Colonic mucosa (tissue), 4 donors: ENCODE results near the gene NTRK2. TPM values are rescaled to one million over a fixed set of nuclear protein-coding genes. Genes with fewer than 3 reads are reported as not detected.

Experiments used
- DNase-seq: peaks from one replicate; pipeline ENCODE4 v3.0.0-alpha.2; 2020
- H3K27ac ChIP-seq: fragments of 200-600 bp; one replicate; pipeline ENCODE4 v1.8.0; 2021
- H3K27me3 ChIP-seq: fragments of 200-600 bp; one replicate; pipeline ENCODE4 v1.8.0; 2021
- H3K36me3 ChIP-seq: fragments of 200-600 bp; one replicate; pipeline ENCODE4 v1.8.0; 2021
- H3K4me1 ChIP-seq: fragments of 200-600 bp; one replicate; pipeline ENCODE4 v1.8.0; 2021; ENCODE audit warnings: mild to moderate bottlenecking
- H3K4me3 ChIP-seq: fragments of 200-600 bp; one replicate; pipeline ENCODE4 v1.8.0; 2021
- H3K9ac ChIP-seq, 2 donors: one replicate each; pipeline ENCODE4 v1.7.0; 2013; ENCODE audit warnings: control low read depth in 2 of 2, low read depth in 2 of 2, low read length in 2 of 2
- H3K9me3 ChIP-seq: fragments of 200-600 bp; one replicate; pipeline ENCODE4 v1.8.0; 2021
- CTCF ChIP-seq: fragments of 200-600 bp; IDR thresholded peaks from one replicate; pipeline ENCODE4 v1.8.0; 2022; ENCODE audit warnings: antibody characterized with exemption, mild to moderate bottlenecking
- intact Hi-C: fragments of 100-400 bp; cut with DNase I; formaldehyde crosslinking; loops from one replicate; pipeline ENCODE4 v1.14.1; 2022
- total RNA-seq, 2 donors: library from RNA; stranded (reverse); fragmentation: NEBNext Ultra II Directional in 1 of 2; extraction: Animal tissue kit (Norgen Biotek cat#: 25700) in 1 of 2; gene quantifications; one replicate each; pipeline ENCODE4 v1.2.1, GENCODE V29; 2021
- donor health status: healthy.
- donor health status: DM: no; HTN: no; CAD: no.
- donor health status: DM: no; HTN: no; CAD: no.

NTRK2 gene
- total RNA-seq, 2 donors from 2014 or later = 0.52 to 2.3 TPM

GRCh38 chr9:84775056-84775643 is 105.6 kb downstream of the NTRK2 start:
- Histone ChIP-seq H3K27ac (no peak overlapping the region), H3K9ac (no peak overlapping the region), H3K27me3 (no peaks in the 10 kb centered on the region), H3K4me1 (no peaks in the 10 kb centered on the region), H3K4me3 (no peak overlapping the region), H3K9me3 (no peaks in the 10 kb centered on the region), H3K36me3 (no peaks in the 10 kb centered on the region)
- TF ChIP-seq CTCF = no peak
- DNase-seq = no peak
- intact Hi-C loops = no loop called here

GRCh38 chr9:84778570-84778969 is 109.0 kb downstream of the NTRK2 start:
- intact Hi-C loops = no loop called here
- Histone ChIP-seq H3K9me3 (no peaks in the 10 kb centered on the region), H3K36me3 (no peaks in the 10 kb centered on the region), H3K9ac (no peak overlapping the region), H3K4me1 (no peaks in the 10 kb centered on the region), H3K27me3 (no peaks in the 10 kb centered on the region), H3K27ac (no peak overlapping the region), H3K4me3 (no peak overlapping the region)
- no peak for TF ChIP-seq CTCF
- no peak for DNase-seq

GRCh38 chr9:84779883-84780282 is 110.4 kb downstream of the NTRK2 start:
- H3K9ac ChIP-seq = no peak overlapping the region
- no peaks in the 10 kb centered on the region for H3K9me3 ChIP-seq
- H3K4me3 ChIP-seq = no peak overlapping the region
- no peaks in the 10 kb centered on the region for H3K27me3 ChIP-seq
- intact Hi-C loops = no loop called here
- no peaks in the 10 kb centered on the region for H3K4me1 ChIP-seq
- TF ChIP-seq CTCF = no peak
- H3K36me3 ChIP-seq = no peaks in the 10 kb centered on the region
- no peak for DNase-seq
- no peak overlapping the region for H3K27ac ChIP-seq

GRCh38 chr9:84780385-84780784 is 110.9 kb downstream of the NTRK2 start:
- H3K27me3 ChIP-seq = no peaks in the 10 kb centered on the region
- no peaks in the 10 kb centered on the region for H3K36me3 ChIP-seq
- no peak overlapping the region for H3K4me3 ChIP-seq
- H3K27ac ChIP-seq = no peak overlapping the region
- intact Hi-C loops = no loop called here
- no peak for TF ChIP-seq CTCF
- H3K9me3 ChIP-seq = no peaks in the 10 kb centered on the region
- no peaks in the 10 kb centered on the region for H3K4me1 ChIP-seq
- no peak overlapping the region for H3K9ac ChIP-seq
- no peak for DNase-seq

GRCh38 chr9:84781458-84781857 is 111.9 kb downstream of the NTRK2 start:
- TF ChIP-seq CTCF = no peak
- Histone ChIP-seq H3K4me1 (no peaks in the 10 kb centered on the region), H3K27me3 (no peaks in the 10 kb centered on the region), H3K4me3 (no peak overlapping the region), H3K9ac (no peak overlapping the region), H3K9me3 (no peaks in the 10 kb centered on the region), H3K27ac (no peak overlapping the region), H3K36me3 (no peaks in the 10 kb centered on the region)
- DNase-seq = no peak
- intact Hi-C loops = no loop called here
